GM18498 (cell line): ENCODE data around the gene ZHX3.

Experiments used
- ATAC-seq: cut with Tn5 transposase; IDR thresholded peaks from one replicate; pipeline ENCODE4 v1.9.1; 2021; ENCODE audit warnings: mild to moderate bottlenecking, moderate library complexity; ENCODE audit not compliant: unreplicated experiment

The ZHX3 gene

DNA sequence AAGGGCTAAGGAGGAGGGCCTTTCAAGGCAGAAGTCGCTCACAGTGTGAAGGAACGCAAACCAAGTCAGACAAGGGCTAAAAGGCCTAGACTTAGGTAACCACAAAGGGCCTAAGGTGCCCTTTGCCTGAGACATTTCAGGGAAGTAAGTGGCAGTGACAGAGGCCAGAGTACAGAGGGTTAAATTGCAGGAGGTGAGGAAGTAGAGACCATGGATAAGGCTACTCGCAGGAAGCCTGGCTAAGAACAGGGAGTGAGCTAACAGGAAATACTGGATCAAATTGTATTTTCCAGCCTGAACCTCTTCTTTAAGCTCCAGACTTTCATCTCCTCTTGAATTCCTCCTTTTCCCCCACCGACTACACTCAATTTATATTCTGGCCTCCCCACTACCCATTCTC lies 16.6 kb downstream of the ZHX3 start:
- ATAC-seq, result no peak

DNA sequence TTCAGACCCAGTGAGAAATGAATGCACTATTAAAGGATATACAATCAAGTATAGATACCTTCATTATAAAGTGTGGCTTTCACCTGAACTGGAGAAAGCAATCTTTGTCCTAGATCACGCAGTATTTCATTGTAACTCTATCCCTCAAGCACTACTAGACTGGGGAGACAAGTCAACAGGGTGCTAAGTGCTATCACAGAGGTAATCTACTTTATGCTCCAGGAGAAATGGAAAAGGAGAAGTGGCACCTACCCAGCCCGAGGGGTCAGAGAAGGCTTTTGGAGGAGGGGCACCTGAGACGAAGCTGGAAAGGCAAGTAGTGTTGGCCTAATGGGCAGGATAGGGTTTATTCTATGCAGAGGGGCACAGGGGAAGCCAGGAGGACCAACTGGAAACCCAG lies 17.1 kb downstream of the ZHX3 start:
- no peak for ATAC-seq

- no peak for ATAC-seq
These were observed 17.6 kb downstream of the ZHX3 start for GRCh38 chr20:41299899-41300298.

GRCh38 chr20:41293269-41294037 lies 24.1 kb downstream of the ZHX3 start:
- no peak for ATAC-seq

- no peak for ATAC-seq
These were observed 26.6 kb downstream of the ZHX3 start for GRCh38 chr20:41290804-41291389.

DNA sequence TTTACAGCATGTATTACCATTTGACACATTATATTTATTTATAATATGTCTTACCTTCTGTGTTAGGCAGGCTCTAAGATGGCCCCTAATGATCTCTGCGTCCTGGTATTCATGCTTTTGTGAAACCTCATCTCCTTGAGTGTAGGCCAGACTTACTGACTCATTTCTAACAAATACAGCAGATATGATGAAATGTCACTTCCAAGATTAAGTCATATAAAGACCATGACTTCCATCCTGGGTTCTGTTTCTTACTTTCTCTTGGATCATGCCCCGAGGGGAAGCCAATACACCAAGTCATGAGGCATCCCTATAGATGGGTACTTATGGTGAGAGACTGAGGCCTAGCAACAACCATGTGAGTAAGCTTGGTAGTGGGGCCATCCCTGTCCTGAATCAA lies 30.2 kb downstream of the ZHX3 start:
- no peak for ATAC-seq

GRCh38 chr20:41286240-41286851 lies 31.2 kb downstream of the ZHX3 start:
- ATAC-seq, result no peak

GRCh38 chr20:41279546-41280225 lies 37.8 kb downstream of the ZHX3 start:
- no peak for ATAC-seq

DNA sequence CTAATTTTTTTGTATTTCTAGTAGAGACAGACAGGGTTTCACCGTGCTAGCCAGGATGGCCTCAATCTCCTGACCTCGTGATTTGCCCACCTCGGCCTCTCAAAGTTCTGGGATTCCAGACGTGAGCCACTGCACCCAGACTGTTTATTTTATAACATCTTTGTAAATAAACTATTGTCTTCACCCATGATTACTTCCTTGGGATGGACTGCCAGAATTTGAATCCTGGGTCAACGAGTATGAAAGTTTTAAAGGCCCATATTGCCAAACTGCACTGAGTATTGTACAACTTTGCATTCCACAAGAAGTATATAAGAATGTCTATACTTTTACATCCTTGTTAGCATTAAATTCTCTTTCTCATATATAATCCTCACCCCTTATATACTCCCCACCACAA lies 38.6 kb downstream of the ZHX3 start:
- ATAC-seq, result no peak

GRCh38 chr20:41277049-41277448 lies 40.5 kb downstream of the ZHX3 start:
- ATAC-seq, result no peak

DNA sequence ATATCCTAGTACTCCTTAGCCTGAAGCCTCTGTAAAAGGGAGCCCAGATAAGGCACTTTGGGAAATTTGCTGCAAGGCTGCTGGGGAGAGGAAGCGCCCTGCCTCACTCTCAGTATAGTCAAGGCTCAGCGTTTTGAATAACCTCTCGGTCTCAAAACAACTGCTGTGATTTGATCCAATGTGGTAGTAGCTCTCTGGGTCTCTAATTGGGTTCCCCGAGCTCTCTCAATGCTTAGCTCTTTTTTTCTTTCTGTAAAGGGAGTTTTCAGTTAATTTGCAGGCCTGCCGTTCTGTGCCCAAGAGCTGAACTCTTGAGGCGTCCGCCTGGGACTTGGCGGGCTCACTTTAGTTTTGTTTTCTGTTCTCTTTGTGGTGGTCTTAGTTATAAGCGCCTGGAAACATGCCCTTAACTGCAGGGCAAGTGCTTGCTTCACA lies 41.2 kb downstream of the ZHX3 start:
- no peak for ATAC-seq

GRCh38 chr20:41275301-41275731 lies 42.2 kb downstream of the ZHX3 start:
- ATAC-seq, result no peak

DNA sequence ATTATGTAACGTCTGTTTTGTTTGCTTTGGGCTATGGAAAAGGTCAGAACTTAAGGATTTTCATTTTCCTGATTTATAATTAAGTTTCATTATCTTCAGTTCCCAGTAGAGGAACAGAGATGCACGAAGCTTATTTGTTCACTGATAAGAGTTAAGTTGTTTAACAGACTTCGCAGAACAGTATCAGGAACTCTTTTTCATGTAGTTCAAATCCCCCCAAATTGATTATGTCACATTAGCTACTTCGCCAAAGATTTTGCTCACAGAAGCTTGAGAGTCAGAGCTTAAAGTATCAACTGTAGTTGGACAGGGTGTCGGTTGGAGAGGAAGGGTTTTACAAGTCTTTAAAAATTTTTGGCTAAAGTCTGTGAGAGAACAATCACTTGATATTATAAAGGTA lies 43.4 kb downstream of the ZHX3 start:
- ATAC-seq, result no peak

GRCh38 chr20:41273445-41273844 lies 44.1 kb downstream of the ZHX3 start:
- no peak for ATAC-seq

DNA sequence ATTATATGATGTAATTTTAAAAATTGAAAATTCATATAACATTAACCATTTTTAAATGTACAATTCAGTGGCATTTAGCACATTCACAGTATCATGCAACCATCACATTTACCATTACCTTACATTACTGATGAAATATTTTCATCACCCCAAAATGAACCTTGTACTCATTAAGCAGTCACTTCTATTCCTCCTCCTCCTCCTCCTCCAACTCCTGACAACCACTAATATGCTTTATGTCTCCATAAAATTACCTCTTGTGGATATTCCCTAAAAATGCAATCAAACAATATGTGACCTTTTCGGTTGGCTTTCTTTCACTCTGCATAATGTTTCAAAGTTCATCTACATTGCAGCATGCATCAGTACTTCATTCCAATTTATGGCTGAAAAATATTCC lies 45.2 kb downstream of the ZHX3 start:
- ATAC-seq, result no peak

- no peak for ATAC-seq
These were observed 48.4 kb downstream of the ZHX3 start for GRCh38 chr20:41268917-41269652.

GRCh38 chr20:41268402-41268801 lies 49.1 kb downstream of the ZHX3 start:
- no peak for ATAC-seq

GRCh38 chr20:41265938-41266337 lies 51.6 kb downstream of the ZHX3 start:
- ATAC-seq, result no peak

DNA sequence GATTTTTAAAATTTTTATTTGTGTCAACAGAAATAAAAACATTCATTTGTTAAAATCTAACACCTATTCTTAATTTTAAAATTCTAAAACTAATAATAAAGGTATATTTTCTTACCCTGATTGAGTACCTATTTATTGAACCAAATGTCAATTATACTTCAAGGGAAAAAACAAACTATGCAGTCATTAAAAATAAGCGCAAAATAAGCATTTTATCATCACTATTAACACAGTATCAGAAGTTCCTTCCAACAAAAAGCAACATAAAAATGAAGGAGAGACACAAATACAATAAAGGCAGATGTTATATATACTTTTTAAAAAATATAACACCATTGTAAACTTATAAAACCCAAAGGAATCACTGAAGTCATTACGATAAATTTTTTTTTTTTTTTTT lies 52.7 kb downstream of the ZHX3 start:
- ATAC-seq, result no peak

DNA sequence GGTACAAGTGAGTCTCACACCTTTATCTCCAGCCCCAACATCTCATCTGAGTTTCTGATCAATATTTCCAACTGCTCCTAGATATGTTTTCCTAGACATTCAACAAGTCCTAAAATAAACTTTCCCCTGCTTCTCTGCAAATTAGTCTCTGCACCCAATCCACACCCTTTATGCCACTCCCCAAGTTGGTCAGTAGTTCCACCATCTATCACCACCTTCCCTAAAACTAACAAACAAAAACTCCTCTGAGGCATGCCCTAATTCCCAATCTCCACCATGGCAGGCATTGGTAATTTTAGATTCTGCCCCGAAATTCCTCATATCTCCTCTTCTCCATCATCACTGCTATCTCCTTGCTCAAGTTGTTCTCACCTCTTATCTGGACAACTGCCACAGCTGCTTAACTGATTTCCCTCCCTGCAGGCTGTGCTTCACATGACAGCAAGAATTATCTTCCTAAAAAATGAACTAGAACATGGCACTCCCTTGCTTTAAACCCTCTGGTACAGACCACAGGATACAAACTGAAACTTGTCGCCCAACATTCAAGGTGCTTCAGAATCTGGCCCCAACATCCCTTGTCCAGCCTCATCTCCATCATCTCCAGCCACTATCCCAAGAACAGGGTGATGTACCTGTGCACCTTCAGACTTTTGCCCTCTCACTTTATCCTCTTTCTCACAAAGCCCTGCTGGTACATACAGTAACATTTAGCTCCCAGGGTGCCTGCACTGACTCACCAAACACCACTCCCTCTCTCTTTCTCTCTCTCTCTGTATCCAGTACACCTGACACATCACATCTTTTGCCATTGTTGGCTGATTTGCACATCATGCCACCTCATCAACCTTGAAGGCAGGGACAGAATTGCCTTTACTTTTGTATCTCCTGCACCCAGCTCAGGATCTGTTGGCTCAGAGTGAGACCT lies 55.5 kb downstream of the ZHX3 start:
- ATAC-seq, result no peak
